Stimulated activated effector memory CD8-positive, alpha-beta T cell treated with anti-CD3 and anti-CD28 coated beads, Interleukin-12 subunit alpha, Interleukin-12 subunit beta, amount 100 ng/mL, for 72 hours (primary cell): ENCODE measurements around the gene SFTPA1.
"Not testable (repeated sequence)": the region's sequence is repeated elsewhere in the genome, so short reads cannot be mapped to it uniquely, and the experiment has no call there.

Source experiments
- ATAC-seq: fragments of 150-1000 bp; cut with Tn5 transposase; 2 replicates; pipeline ENCODE4 v1.10.0; 2021
- DNase-seq, 2 donors: peaks; one replicate each; pipeline ENCODE4 v3.0.0; 2021 to 2022; ENCODE audit warnings: low spot score in 2 of 2
- H3K27ac Mint-ChIP-seq: one replicate; pipeline ENCODE4 v1.8.0; 2022; ENCODE audit warnings: mild to moderate bottlenecking, mixed read lengths
- H3K36me3 Mint-ChIP-seq: one replicate; pipeline ENCODE4 v1.8.0; 2022; ENCODE audit warnings: mild to moderate bottlenecking, mixed read lengths
- H3K4me1 Mint-ChIP-seq: one replicate; pipeline ENCODE4 v1.8.0; 2022; ENCODE audit warnings: mixed read lengths
- H3K4me3 Mint-ChIP-seq: one replicate; pipeline ENCODE4 v1.8.0; 2022; ENCODE audit warnings: mild to moderate bottlenecking, mixed read lengths
- H3K9me3 Mint-ChIP-seq: one replicate; pipeline ENCODE4 v1.8.0; 2022; ENCODE audit warnings: mixed read lengths

The SFTPA1 gene

DNA sequence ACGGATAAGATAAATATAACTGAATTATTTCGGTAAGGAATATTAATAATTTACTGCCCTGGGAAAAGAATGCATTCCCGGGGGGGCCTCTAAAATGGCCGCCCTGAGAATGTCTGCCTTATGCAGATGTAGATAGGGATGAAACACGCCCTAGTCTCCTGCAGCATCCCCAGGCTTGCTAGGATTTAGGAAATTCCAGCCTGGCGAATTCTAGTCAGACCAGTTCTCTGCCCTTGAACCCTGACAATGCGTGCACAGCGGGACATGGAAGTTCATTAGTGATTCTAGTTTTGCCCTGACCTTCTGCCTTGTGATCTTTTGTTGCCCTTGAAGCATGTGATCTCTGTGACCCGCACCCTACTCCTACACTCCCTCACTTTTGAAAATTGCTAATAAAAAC is 11.1 kb upstream of the SFTPA1 start:
- H3K36me3 Mint-ChIP-seq, H3K9me3 Mint-ChIP-seq, H3K4me1 Mint-ChIP-seq, DNase-seq, ATAC-seq, H3K27ac Mint-ChIP-seq, H3K4me3 Mint-ChIP-seq: not testable (repeated sequence)

DNA sequence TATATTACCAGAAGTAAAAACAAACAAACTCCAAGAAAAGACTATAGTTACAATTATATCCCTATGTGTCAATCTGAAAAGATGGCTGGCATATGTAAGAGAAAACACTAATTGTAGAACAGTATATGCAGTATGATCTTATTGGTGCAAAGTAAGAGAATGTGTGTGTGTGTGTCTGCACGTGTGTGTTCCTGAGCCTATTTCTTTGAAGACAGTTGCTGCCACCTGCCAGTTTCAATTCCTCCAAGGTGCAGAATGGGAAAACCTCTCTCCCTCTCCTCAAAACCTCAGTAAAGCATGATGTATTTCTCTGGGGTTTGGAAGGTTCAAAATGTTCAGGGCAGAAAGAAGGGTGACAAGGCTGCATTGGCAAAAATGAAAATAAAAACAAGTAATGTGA is 8.8 kb upstream of the SFTPA1 start:
- ATAC-seq (no peak), DNase-seq (no peak)
- Mint-ChIP-seq H3K4me3 (no peak overlapping the region), H3K36me3 (no peaks in the 10 kb centered on the region), H3K9me3 (peaks cover 7% of the 10 kb centered on the region), H3K4me1 (no peaks in the 10 kb centered on the region), H3K27ac (no peak overlapping the region)

DNA sequence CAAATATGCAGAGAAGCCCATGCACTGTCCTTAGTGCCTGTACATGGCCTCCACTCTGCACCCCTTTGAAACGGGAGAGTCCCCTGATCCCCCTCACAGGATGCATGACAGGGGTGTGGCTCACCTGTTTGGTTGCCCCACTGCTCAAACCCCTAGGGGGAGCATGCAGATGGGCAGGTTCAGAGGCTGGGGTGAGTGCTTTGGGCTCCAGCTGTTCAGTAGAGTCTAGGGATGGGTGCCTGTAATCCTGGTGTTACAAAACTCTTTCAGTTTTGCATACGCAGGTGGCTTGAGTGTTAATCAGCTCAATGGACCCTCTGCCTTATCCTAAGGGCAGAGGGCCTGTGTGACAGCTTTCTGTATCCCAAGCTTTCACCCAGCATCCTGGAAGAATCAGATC is 7.8 kb upstream of the SFTPA1 start:
- Mint-ChIP-seq H3K27ac (no peak overlapping the region), H3K4me1 (no peaks in the 10 kb centered on the region), H3K36me3 (no peaks in the 10 kb centered on the region), H3K9me3 (peaks cover 3% of the 10 kb centered on the region), H3K4me3 (no peak overlapping the region)
- DNase-seq (no peak), ATAC-seq (peak; percentile 32)

DNA sequence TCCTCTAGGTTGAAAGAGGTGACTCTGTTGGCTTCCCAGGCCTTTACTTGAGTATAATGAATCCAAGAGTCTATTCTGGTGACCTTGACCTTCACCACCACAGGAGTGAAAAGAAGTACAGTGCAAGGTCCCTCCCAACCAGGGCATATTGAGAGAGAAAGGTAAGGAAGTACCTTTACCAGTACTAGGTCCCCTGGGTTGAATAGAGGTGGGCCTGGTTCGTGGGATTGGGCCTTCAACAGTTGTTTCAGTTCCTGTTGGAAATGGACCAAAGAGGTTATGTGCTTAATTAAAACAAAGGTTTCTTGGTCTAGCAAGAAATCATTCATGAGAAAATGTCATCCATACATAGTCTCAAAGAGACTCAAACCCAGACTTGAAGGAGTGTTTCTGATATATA is 6.4 kb upstream of the SFTPA1 start:
- DNase-seq (no peak), ATAC-seq (no peak)
- Mint-ChIP-seq H3K27ac (no peak overlapping the region), H3K9me3 (no peaks in the 10 kb centered on the region), H3K4me1 (peaks cover 6% of the 10 kb centered on the region), H3K36me3 (no peaks in the 10 kb centered on the region), H3K4me3 (no peak overlapping the region)

DNA sequence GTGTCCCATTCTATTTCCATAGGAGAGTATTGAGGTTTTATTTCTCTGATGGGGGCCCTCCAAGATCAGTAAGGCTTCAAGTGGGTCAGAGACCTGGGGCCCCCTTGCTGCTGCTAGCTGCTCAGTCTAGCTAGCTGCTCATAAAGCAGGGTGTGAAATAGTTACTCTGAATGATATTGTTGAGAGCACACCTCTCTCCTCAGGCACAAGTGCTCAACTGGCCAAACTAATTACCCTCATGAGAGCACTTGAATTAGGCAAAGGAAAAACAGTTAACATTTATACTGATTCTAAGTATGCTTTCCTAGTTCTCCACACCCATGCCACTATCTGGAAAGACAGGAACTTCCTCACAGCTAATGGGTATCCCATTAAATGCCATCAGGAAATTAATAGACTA is 5.4 kb upstream of the SFTPA1 start:
- Mint-ChIP-seq H3K4me1 (peaks cover 6% of the 10 kb centered on the region), H3K36me3 (no peaks in the 10 kb centered on the region), H3K4me3 (no peak overlapping the region), H3K9me3 (no peaks in the 10 kb centered on the region), H3K27ac (no peak overlapping the region)
- ATAC-seq = no peak
- no peak for DNase-seq

DNA sequence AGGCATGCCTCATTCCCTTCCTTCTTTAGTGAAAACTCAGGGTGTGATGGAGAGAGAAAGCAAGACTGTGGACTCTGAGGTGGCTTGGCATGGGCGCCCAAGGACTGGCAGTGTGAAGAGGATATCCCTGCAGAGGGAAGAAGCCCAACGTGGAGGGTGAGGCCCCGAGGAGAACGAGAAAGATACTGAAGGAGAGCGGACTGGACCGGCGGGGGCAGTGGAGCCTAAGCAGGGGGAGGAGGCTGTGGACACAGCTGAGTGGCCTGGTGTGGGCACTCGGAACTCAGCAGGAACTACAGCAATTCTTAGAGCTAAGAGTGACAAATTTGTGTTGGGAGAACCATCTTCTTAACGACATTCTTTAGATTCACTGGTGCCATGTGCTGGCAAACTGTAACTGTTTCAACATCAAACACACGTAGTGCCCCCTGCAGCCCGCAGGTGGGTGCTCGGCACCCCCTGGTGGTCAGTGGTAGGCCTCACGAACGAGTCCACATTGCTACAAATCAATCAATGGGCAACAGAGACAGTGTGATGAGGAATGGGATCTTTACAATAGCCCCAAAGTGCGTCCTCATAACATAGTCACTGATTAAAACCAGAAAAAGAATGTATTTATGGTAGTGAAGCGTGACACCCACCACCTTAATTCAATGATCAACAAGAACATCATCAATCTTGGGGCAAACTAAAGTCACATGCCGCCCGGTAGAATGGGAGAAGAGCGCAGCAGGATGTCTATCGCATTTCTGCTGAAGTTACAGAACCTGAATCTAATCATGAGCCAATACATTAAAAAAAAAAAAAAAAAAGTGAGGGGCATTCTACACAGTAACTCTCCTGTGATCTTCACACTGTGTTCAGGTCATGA is 2.0 kb upstream of the SFTPA1 start:
- no peaks in the 10 kb centered on the region for H3K36me3 Mint-ChIP-seq
- H3K9me3 Mint-ChIP-seq = no peaks in the 10 kb centered on the region
- H3K4me3 Mint-ChIP-seq = no peak overlapping the region
- ATAC-seq (peak; percentile 53), DNase-seq (peak in 1 of 2 donors; percentile 74)
- peaks cover 6% of the 10 kb centered on the region for H3K4me1 Mint-ChIP-seq
- no peak overlapping the region for H3K27ac Mint-ChIP-seq

DNA sequence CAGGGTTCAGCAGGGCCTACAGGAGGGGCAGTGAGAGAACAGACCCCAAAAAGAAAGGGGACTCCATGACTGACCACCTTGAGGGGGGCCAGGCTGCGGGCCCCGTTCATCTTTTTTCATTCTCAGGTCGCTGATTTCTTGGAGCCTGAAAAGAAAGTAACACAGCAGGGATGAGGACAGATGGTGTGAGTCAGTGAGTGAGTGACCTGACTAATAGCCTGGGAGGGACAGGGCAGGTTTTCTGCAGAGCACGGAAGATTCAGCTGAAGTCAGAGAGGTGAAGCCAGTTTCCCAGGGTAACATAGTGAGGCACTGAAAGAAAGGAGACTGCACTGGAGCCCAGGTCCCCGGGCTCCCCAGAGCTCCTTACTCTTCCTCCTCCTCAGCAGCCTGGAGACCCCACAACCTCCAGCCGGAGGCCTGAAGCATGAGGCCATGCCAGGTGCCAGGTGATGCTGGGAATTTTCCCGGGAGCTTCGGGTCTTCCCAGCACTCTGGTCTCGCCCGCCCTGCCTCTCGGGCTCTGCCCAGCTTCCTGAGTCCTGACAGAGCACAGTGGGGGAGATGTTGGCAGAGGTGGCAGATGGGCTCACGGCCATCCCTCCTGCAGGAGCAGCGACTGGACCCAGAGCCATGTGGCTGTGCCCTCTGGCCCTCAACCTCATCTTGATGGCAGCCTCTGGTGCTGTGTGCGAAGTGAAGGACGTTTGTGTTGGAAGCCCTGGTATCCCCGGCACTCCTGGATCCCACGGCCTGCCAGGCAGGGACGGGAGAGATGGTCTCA is 646 bp downstream of the SFTPA1 start:
- not testable (repeated sequence) for DNase-seq, H3K27ac Mint-ChIP-seq

DNA sequence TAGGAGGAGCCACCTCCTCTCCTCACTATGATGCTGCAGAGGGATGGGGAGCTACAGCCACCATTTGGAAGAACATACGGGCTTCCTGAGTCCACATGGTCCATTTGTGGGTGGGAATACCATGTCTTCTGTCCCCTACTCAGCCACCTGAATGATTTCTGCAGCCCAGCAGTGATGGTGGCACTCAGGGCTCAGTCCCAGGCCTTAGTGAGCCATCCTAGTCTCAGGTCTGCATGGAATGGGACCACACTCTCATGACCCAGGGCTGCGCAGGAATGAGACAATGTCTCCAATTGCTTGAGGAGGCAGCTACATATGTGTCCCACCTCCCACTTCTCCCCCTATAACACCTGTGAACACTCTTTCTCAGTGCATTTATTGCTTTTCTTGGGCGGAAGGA is 4.8 kb downstream of the SFTPA1 start:
- Mint-ChIP-seq H3K36me3 (no peaks in the 10 kb centered on the region), H3K4me3 (no peak overlapping the region), H3K27ac (no peak overlapping the region), H3K9me3 (peaks cover 3% of the 10 kb centered on the region), H3K4me1 (no peaks in the 10 kb centered on the region)
- ATAC-seq = no peak
- no peak for DNase-seq

More for the DNA sequence above, 646 bp downstream of the SFTPA1 start:
- H3K4me1 Mint-ChIP-seq, H3K9me3 Mint-ChIP-seq, H3K36me3 Mint-ChIP-seq, ATAC-seq, H3K4me3 Mint-ChIP-seq: not testable (repeated sequence)

DNA sequence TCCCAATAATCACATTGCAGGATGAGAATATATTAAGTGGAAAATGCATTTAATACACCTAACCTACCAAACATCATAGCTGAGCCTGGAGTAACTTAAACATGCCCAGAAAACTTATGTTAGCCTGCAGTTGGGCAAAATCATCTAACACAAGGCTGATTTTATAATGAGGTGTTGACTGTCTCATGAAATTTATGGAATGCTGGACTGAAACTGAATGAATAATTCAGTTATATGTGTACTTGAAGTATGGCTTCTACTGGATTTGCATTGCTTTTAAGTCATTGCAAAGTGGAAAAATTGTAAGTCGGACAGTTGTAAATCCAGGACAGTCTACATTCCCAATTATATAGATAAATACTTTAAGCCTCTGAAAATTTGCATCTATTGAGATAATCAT is 5.4 kb downstream of the SFTPA1 start:
- DNase-seq = no peak
- Mint-ChIP-seq H3K27ac (no peak overlapping the region), H3K4me3 (no peak overlapping the region), H3K4me1 (no peaks in the 10 kb centered on the region), H3K36me3 (no peaks in the 10 kb centered on the region), H3K9me3 (peaks cover 3% of the 10 kb centered on the region)
- no peak for ATAC-seq

DNA sequence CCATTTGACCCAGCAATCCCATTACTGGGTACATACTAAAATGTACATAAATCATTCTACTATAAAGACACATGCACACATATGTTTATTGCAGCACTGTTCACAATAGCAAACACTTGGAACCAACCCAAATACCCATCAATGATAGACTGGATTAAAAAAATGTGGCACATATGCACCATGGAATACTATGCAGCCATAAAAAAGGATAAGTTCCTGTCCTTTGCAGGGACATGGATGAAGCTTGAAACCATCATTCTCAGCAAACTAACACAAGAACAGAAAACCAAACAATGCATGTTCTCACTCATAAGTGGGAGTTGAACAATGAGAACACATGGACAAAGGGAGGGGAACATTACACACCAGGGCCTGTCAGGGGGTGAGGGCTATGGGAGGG is 12.9 kb downstream of the SFTPA1 start:
- not testable (repeated sequence) for H3K36me3 Mint-ChIP-seq

DNA sequence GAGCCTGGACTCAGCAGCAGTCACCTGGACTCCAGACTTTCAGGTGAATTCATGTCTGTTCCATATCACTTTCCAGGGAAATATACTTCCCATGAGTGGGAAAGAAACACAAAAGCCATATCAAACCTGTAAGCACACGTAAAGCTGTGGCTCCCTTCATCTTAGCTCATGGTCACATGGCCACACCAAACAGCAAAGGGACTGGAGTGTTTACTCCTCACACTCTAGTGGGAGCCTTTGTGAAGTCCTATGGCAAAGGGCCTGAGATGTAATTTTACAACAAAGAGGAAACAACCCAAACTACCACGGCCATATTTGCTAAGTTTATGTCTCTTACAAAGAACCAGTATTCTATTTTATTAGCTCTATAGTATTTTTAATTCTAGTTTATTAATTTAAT is 16.3 kb downstream of the SFTPA1 start:
- DNase-seq (no peak), ATAC-seq (no peak)
- peaks cover 2% of the 10 kb centered on the region for H3K9me3 Mint-ChIP-seq
- no peak overlapping the region for H3K4me3 Mint-ChIP-seq
- H3K36me3 Mint-ChIP-seq = no peaks in the 10 kb centered on the region
- H3K27ac Mint-ChIP-seq = no peak overlapping the region
- H3K4me1 Mint-ChIP-seq = no peaks in the 10 kb centered on the region

More for the DNA sequence above, 12.9 kb downstream of the SFTPA1 start:
- not testable (repeated sequence) for H3K4me1 Mint-ChIP-seq, H3K9me3 Mint-ChIP-seq, H3K27ac Mint-ChIP-seq, ATAC-seq, H3K4me3 Mint-ChIP-seq, DNase-seq

DNA sequence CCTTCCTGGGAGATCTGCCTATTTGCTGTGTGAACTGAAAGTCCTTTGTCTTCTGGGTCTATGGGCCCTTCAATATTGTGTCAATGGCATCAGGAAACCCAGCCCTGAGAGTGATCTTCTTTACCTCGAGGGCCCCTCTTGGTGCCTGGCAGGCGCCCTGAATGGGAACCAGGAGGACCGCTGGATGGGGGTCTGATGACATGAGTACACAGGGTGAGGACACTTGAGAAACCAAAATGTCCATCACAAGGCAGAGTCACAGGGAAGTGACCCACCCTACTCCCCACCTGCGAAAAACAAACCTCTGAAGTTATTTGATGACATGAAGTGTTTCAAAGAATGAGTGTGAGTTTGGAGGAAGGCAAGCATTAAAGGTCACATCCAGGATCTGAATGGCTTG is 17.3 kb downstream of the SFTPA1 start:
- no peaks in the 10 kb centered on the region for H3K36me3 Mint-ChIP-seq
- no peak for ATAC-seq

DNA sequence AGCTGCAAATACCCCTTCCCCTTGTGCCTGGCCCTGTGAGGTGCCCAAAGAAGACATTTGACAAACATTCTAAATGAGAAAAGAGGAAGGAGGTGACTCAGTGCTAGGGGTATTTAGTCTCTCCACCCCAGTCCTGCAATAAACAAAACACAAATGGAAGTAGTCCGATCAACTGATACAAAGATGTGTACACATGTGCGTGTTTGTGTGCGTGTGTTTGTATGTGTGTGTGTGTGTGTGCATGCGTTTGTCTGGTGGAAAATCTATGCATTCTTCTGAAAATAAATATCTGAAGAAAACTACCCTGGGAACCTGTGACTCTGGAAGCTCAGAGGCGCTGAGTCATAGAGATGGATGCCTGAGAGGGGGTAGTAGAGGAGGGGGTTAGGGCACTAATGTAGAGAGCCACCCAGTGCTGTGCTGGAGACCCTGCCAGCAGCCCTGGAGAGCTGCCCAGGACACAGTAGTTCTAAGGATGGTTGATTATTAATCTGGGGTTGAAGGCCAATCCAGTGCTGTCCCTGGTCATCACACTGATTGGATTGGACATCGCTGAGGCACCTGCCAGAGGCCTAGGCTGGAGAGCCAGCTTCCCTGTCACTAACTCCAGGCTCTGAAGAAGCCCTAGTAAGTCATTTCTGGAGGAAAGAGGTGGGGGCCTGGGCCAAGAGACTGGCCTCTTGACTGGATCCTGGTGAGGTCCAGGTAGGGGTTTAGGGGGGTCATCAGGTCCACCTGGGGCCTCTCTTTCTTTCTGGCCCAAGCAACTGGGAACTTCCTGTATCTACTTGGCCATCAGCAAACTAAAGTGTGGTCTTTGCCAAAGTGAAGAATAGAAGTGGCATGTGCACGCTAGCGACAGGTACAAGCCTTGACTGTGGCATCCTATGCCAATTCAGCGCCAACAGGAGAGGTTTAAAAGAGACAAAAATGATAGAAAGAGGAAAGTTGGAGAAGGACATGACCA is 18.5 kb downstream of the SFTPA1 start:
- Mint-ChIP-seq H3K27ac (no peak overlapping the region), H3K36me3 (no peaks in the 10 kb centered on the region), H3K4me1 (no peaks in the 10 kb centered on the region), H3K9me3 (peaks cover 2% of the 10 kb centered on the region), H3K4me3 (no peak overlapping the region)
- ATAC-seq (no peak), DNase-seq (no peak)

More for the DNA sequence above, 17.3 kb downstream of the SFTPA1 start:
- Mint-ChIP-seq H3K4me3 (no peak overlapping the region), H3K9me3 (peaks cover 2% of the 10 kb centered on the region), H3K27ac (no peak overlapping the region), H3K4me1 (no peaks in the 10 kb centered on the region)
- DNase-seq = no peak

DNA sequence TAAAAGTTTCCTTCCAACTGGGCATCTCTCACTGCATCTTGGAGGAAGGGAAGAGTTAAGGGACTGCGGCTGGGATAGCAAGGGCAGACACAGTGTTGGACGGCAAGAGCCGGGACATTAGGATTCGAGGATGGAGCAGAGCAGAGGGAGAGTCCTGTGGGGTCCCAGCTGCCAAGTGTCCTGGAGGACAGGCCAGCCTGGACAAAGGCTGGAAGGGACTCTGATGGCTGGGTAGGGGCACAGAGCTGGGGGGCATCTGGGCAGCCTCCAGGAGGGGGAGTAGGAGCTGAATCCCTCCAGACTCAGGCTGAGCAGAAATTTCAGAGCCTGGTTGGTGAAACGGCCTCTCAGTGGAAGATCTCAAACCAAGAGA is 19.2 kb downstream of the SFTPA1 start:
- Mint-ChIP-seq H3K4me3 (no peak overlapping the region), H3K4me1 (no peaks in the 10 kb centered on the region), H3K36me3 (no peaks in the 10 kb centered on the region), H3K9me3 (peaks cover 2% of the 10 kb centered on the region), H3K27ac (no peak overlapping the region)
- ATAC-seq = no peak
- no peak for DNase-seq

DNA sequence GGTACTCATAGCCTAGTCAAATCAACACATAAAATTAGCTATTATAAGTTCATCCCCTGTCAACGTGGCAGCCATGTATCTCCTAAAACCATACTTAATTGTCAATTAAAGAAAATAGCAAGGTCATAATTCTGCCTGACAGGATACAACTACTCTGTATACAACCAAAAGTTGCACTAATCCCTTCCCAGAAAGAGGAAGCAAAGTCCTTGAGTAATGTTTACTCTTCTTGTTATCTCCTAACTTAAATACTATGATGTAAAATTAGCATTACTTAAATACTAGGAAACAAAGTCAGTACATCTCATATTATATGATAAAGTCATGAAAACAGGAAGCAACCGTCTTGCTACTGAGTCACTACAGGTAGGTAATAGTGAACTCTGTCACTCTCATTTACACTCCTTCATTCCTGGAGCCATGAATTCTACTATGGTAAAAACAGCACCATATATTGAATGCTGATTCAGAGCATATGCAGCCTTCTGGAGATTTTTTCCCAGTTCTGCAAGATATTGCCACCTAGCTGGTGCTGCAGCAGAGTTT is 26.0 kb downstream of the SFTPA1 start:
- ATAC-seq, H3K36me3 Mint-ChIP-seq, H3K4me1 Mint-ChIP-seq: not testable (repeated sequence)

More for the DNA sequence above, 26.0 kb downstream of the SFTPA1 start:
- H3K27ac Mint-ChIP-seq, H3K9me3 Mint-ChIP-seq, DNase-seq, H3K4me3 Mint-ChIP-seq: not testable (repeated sequence)
